ENCODE results near the gene TMC4.
A peak's percentile ranks its signal among the peaks of the same experiment; 100 is the strongest.

Gene TMC4

DNA sequence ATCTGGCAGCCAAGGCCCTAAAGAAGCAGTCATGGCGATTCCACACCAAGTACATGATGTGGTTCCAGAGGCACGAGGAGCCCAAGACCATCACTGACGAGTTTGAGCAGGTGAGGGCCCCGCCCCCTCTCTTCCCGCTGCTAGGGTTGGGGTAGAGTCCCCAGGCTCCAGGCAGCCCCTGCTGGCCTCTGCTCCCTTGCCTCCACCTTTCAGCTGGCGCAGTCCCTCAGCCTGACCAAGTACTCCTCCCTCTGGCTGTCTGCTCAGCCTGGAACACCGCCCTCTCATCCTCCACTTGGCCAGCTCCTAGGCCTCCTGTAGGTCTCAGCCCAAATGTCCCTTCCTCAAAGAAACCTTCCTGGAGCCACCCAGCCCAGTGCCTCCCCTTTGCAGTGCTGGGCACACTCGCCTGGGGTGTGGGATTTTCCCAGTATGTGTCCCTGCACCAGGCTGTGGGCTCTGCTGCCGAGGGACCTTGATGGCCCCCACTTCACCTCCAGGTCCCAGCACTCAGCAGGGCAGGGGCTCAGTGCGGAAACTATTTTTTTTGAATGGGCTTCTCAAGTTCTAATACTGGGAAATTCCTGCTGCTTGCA, 19.1 kb downstream of the TMC4 start:
- no peak for DNase-seq

DNA sequence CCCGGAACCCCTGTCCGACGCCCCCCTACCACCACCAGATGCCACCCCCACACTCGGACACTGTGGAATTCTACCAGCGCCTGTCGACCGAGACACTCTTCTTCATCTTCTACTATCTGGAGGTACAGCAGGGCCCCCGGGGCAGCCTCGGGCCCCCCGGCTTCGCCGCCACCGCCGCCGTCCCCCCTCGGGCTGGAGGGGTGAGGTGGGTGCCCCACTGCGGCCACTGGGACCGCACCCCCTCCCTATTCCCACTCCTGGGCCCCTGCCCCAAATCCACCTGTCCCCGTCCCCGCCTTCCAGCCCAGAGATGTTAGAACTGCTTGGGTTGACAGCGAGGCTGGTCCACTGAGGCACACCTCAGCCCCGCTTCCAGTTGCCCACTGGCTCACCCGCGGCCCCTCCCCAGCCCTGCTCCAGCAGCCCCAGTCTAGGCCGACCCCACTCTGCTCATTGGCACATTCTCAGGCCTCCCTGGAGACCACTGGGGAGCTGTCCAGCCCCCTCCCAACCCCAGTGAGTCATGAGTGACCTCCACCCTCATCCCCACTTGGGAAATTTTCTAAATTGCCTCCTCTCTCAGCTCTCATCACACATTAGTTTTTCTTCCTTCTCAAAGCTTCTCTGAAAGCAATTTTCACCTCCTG, 20.0 kb downstream of the TMC4 start:
- DNase-seq, result no peak

DNA sequence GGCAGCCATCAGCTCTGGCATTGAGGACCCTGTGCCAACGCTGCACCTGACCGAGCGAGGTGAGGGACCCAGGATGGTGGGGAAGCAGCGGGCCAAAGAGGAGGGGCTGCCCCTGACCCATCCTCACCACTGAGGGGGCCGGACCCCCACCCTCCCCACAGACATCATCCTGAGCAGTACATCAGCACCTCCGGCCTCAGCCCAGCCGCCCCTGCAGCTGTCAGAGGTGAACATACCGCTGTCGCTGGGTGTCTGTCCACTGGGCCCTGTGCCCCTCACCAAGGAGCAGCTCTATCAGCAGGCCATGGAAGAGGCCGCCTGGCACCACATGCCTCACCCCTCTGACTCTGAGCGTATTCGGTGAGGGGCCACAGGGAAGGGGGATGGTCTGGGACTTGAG, 20.7 kb downstream of the TMC4 start:
- no peak for DNase-seq

DNA sequence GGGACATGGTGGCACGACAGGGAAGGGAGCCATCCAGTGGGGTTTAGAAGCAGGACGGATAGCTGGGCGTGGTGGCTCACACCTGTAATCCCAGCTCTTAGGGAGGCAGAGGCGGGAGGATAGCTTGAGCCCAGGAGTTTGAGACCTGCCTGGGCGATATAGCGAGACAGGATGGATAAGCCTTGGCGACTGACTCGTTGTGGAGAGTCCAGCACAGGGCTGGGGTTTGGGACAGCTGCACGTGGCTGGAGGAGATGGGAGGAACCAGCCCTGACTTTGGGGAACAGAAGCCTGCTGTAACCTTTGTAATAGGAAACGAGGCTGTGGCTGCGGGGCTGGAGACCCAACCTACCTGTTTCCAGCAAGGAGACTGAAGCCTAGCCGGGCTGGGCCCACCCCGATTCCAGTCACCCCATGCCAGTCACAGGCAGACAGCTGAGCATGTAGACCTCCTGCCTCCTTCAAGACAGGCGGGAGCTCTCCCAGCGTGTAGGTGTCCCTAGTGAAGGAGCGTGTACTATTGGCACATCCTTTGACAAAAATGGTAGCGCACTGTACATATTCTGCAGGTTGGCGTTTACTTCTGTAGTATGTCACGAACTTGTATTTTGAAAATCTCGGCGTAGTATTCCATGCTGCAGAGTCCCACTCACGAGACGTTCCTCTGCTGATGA, 21.5 kb downstream of the TMC4 start:
- no peak for DNase-seq

DNA sequence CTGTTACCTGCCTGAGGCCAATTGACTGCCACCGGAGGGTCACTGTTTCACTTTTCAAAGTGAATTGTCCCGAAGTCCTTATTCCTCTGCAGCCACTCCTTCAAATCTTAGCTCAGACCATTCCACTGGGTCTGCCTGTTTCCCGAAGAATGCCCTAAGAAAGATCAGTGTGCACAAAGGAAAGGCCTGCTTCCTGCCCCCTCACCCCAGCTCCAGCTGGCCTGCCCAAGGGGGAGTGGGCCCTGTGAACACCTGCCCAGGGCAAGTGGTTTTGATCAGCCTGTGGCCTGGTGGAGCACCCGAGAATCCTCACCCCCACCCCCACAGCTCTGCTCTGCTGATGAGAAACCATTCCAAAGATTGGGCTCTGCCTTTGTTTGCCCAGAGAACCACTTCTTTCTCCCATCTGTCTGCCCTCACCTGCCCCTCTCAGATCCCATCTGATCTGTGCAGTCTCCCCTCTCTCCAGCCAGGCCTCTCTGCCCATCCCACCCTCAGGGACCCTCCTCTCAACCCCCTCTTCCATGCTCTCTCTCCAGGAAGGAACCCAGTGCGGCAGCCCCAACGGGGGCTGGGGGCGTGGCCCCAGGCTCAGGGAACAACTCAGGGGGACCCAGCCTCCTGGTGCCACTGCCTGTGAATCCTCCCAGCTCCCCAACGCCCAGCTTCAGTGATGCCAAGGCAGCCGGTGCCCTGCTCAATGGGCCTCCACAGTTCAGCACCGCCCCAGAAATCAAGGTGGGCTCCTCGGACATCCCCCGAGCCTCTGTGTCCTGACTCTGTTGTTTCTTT, 23.7 kb downstream of the TMC4 start:
- DNase-seq, result no peak

DNA sequence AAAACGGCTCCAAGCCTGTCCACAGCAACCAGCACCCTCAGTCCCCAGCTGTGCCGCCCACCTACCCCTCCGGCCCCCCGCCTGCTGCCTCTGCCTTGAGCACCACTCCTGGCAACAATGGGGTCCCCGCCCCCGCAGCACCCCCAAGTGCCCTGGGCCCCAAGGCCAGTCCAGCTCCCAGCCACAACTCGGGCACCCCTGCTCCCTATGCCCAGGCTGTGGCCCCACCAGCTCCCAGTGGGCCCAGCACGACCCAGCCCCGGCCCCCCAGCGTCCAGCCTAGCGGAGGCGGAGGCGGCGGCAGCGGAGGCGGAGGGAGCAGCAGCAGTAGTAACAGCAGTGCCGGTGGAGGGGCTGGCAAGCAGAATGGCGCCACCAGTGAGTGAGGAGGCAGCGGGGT, 24.8 kb downstream of the TMC4 start:
- no peak for DNase-seq

DNA sequence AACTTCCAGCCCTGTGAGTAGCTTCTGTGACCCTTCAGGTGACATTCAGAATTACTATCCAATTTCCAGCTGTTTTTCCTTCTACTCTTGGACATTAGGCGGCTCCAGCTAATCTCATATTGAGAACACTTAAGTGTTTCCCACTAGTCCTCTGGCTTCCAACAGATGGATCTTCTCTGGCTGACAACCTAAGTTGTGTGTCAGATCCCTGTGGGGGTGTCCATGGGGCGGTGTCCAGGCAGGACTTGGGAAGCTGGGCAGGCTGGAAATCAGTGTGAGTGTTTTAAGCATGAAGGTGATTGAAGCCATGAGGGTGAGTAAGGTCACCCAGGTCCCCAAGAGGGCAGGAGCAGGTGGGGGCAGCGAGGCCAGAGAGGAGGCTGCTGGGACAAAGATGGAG, 25.3 kb downstream of the TMC4 start:
- no peak for DNase-seq

DNA sequence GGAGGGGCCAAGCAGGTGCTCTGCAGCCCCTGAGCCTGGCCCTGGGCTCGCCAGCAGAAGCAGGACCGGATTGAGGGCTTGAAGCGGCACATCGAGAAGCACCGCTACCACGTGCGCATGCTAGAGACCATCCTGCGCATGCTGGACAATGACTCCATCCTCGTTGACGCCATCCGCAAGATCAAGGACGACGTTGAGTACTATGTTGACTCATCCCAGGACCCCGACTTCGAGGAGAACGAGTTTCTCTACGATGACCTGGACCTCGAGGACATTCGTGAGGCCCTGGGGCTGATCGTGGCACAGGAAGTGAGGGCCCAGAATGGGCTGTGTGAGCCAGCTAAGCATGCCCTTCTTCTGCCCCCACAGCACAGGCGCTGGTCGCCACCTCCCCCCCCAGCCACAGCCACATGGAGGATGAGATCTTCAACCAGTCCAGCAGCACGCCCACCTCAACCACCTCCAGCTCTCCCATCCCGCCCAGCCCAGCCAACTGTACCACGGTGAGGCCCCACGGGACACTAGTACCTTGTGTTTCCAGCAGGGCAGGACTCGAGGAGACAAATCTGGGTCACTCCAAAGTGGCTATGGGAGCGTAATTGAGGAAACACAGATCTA, 27.3 kb downstream of the TMC4 start:
- DNase-seq, result no peak

DNA sequence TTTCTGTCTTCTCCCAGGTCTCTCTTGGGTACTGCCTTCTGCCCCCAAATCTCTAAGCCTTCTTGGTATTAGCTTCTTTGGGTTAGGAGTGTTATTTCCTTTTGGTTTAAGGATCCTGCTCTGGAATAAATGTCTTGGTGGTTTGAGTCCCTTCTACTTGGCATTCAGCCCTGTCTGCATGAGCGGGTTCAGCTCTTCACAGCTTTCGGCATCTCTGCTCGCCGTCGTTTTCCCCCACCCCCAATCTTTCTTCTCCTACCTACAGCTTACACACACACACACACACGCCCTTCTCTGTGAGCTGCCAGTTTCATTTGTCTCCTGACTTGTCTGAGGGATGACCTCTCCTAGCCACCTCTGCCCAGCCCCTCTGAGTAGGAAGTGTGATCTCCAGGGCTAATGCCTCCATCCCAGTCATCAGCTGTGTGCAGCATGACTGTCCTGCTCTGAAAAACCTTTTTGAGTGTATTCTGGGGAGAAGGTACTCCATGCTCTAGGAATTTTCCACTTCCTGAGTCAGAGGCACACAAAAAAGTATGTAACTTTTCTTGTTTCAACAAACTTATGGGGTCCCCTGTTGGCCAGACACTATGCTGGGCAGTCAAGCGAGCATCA, 30.7 kb downstream of the TMC4 start:
- no peak for DNase-seq

DNA sequence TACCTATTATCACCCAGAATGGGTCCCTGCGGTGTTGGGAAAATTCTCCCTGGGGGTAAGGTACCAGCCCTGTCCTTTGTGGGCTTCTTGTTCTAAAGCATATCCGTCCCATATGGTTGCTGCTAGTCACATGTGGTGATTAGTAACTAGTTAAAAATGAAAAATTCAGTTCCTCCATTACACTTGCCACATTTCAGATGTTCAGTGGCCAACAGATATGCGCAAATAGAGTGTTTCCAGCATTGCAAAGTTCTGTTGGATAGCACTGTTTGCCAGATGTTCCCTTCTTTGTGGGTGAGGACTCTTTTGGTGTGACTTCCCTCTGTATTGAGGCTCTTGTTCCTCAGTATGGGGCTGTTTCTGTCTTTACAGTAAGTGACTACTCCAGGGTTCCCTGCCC, 31.6 kb downstream of the TMC4 start:
- no peak for DNase-seq

DNA sequence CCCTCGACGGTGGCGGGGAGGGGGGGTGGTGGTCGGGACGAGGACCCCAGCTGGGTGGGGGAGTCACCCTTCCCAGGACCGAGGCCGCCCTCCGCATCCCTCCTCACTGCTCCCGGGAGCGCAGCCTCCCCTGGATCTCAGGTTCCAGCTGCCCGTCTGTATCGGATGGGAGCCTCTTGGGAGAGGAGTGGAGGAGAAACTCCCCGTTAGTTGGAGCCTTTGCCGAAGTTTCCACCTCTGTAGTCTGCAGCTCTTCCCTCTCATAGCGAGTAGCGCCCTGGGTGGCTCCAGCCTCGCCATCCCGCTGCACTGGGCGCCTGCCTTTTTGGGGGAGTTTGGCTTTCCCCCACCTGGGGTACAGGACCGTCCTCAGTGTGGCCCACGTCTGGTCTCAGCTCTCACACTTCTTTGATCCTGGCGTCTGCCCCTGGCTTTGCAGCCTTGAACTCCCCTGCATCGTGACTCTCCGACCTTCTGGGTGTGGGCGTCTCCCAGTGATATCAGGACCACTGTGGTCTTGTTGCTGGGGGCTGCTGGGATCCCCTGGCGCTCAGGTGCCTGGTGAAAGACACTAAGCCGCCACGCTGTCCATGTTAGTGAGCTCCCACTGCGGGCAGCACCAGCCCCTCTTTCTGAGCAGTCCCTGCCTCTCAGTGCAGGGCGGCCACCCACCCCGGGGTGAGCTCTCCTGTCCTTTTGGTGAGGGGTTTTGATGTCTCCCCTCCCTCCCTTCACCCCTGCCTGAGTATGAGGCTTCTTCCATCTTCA, 34.3 kb downstream of the TMC4 start:
- no peak for DNase-seq

DNA sequence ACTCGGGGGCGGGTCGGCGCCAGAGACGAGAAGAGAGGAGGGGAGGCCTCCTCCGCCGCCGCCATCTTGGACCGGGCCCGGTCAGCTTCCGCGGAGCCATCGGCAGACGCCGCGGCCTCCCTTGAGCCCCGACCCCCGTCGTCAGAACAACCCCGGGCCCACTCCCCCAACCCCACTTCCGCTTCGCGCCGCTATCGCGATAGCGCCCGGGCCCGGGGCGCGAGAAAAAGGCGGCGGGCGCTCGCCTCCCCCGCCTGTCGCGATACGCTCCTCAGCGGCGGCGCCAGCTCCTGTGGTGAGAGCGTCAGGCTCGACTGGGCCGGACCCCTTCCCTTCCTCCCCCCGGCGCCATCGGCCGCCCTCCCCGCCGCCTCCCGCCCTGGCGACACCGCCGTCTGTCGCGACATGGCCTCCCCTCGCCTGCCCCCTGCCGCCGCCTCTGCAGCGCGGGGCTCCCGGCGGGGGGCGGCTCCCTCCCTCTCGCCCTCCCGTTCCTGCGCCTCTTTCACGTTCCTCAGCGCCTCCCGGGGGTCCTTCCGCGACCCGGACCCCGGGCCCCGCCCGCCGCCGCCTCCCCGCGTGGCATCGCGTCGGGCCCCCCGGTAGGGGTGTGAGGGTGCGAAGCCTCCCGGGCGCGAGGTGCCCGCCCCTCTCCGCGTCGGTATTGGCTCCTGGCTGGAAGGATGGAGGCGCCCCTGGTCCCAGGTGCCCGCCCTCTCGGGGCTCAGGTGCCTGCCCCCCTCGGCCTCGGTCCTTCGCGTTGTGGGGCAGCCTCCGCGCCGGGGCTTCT, 35.1 kb downstream of the TMC4 start, which contains the start of gene CNOT3:
TSS of gene CNOT3 (plus strand) at position 64 of the 790 bp plus-strand sequence. CDS start 5,217 bp downstream, outside the sequence.
- no peak for DNase-seq

DNA sequence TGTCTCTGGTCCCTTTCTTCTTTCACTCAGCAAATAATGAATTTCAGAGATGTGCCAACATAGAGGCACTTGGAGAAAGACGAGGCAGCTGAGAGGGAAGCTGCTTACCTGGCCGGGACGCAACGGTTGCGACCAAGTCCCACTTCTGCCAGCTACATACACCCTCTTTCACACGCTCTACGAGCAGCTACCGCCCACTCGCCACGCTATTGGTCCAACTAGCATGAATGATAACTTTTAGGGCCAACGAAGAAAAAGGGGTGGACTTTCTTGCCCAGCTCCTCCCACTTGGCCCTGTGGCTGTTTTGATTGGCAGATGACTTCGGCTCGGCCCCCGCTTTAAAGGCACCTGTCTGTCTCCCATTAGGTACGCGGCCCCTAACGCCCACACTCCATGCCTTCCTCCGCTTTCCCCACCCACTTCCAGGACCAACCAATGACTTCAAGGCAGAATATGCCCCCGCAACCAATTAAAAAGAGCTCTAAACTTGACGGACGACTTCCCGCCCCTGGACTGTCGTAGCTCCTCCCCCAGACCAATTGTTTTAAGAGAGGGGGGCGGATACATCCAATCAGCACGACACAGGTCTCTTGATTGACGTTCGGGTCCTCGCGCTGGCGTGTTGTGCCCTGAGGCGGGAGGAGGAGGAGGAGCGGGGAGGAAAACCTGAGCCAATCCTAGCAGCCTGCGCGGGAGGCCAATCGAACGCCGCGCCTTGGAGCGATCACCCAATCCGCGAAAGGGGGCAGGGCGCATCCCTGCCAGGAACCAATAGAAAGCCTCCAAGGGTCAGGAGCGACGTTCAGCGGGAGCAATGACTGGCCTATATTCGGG, 35.9 kb downstream of the TMC4 start:
- DNase-seq, result peak; percentile 100

DNA sequence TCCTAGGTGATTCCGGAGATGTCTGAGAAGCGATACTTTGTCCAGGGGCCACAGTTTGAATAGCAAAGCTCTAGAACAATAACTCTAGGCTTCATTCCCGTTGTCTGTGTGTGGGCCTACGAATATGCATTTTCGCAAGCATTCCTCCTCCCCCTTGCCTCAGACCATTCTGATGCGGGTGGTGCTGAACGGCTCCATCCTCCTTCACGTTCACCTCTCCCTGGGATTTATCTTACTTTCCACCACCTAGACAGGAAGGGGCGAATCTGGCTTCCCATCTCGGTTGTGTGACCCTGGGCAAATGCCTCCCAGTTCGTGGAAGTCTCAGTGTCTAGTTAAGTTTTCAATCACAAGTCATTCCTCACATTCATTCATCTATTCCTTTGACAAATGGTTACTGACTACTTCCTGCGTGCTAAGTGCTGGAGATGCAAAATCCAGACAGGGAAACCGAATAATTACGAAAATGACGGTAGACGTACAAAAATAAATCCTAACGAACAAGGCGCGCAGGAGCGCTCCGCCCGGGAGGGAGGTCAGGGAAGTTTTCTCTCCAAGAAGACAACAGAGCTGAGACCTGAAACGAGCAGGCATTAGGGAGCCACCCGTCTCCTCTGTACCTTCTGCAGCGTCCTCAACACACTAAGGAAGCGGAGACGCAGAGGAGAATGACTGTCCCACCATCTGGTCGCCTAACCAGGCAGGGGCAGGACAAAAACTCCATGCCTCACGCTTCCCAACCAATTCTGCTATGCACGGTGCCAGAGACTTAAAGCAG, 36.7 kb downstream of the TMC4 start:
- DNase-seq, result peak; percentile 80

DNA sequence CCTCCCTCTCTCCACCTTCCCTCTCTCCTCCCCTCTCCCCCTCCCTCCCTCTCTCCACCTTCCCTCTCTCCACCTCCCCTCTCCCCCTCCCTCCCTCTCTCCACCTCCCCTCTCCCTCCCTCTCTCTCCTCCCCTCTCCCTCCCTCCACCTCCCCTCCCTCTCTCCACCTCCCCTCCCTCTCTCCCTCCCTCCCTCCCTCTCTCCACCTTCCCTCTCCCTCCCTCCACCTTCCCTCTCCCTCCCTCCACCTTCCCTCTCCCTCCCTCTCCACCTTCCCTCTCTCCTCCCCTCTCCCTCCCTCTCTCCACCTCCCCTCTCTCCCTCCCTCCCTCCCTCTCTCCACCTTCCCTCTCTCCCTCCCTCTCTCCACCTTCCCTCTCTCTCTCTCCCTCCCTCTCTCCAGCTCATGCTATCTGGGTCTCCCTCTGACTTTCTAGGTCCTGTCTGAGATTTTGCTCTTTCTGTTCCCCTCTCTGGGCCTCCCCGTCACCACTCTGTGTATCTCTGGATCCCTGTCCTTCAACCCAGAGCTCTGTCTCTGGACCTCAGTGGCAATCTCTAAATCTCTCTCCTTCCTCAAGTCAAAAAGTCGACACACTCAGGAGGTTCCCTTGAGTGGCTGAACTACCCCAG, 38.9 kb downstream of the TMC4 start:
- no peak for DNase-seq

DNA sequence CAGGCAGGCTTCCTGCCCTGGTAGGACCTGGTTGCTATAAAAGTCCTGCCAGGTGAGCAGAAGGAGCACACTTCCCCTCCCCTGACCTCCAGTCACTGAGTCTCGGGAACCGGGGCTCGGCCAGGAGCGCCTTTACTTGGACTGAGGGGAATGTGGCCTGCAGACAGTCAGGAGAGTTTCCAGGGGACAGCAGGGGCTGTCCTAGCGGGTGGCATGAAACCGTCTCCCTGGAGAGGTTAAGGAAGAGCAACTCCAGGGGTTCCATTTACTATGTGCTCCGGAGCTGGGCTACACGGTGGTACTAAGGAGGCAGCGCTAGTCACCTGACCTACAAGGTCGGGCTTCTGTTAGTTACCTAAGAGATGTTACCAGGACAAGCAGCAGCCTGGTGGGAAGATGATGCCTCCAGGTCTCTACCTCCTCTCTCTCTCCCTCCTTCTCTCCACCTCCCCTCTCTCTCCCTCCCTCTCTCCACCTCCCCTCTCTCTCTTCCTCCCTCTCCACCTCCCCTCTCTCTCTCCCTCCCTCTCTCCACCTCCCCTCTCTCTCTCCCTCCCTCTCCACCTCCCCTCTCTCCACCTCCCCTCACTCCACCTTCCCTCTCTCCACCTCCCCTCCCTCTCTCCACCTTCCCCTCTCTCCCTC, 39.5 kb downstream of the TMC4 start:
- DNase-seq, result peak; percentile 87

DNA sequence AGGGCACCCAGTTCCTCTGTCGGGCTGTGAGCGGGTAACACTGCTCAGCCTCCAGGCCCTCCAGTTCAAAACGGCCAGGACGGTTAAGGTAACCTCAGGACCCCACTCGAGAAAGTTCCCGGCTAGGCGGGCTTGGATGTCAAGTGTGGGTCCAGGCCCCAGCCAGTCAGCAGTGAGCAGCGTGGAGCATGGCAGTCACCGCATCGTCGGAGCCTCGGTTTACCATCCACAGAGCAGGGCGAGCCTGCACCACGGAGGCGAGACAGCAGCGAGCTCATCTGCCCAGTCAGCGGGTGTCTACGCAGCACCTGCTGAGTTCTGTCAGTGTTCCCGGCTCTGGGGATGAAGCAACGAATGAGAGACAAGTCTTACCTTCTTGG, 43.4 kb downstream of the TMC4 start:
- DNase-seq, result no peak
